ENCODE measurements around the gene FNDC3B.

DNA sequence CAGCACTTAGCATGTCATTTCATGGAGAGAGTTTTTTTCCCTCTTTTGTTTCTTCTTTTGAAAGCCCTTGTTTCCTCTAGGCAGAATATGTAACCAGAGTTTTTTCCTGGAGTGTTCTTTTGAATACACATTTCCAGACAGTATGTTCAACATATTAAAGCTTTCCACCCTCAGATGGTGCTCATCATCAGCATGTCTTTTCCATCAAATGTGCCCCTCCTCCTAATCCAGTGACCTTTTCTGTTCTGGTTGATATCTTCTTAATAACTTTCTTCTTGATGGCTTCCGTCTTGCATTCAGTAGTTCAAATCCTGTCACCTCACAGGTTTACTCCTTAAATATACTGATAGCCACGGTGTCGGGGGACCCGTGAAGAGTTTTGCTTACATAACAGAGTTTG is 78.6 kb downstream of the FNDC3B start:
- TF ChIP-seq, protein P1, sequence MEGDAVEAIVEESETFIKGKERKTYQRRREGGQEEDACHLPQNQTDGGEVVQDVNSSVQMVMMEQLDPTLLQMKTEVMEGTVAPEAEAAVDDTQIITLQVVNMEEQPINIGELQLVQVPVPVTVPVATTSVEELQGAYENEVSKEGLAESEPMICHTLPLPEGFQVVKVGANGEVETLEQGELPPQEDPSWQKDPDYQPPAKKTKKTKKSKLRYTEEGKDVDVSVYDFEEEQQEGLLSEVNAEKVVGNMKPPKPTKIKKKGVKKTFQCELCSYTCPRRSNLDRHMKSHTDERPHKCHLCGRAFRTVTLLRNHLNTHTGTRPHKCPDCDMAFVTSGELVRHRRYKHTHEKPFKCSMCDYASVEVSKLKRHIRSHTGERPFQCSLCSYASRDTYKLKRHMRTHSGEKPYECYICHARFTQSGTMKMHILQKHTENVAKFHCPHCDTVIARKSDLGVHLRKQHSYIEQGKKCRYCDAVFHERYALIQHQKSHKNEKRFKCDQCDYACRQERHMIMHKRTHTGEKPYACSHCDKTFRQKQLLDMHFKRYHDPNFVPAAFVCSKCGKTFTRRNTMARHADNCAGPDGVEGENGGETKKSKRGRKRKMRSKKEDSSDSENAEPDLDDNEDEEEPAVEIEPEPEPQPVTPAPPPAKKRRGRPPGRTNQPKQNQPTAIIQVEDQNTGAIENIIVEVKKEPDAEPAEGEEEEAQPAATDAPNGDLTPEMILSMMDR (IDR thresholded peaks at IDR 0.05) = no peak
- TF ChIP-seq EZH2 (IDR thresholded peaks at IDR 0.05) = no peak
- no peak for TF ChIP-seq EZH2phosphoT487 (IDR thresholded peaks at IDR 0.05)

Data from neural progenitor cell (in vitro differentiated cells).